NCI-H2196 (cell line): Measurements from ENCODE around the gene AAR2.

Experiments used
- DNase-seq: peaks from one replicate; lab custom pipeline; 2025; ENCODE audit not compliant: unreplicated experiment; lab: John Stamatoyannopoulos, UW

The AAR2 gene

GRCh38 chr20:36259177-36260061 lies 23.1 kb downstream of the AAR2 start:
- no peak for DNase-seq

- DNase-seq: no peak
Measured at GRCh38 chr20:36260316-36260715, 24.0 kb downstream of the AAR2 start.

- no peak for DNase-seq
Measured at GRCh38 chr20:36261389-36262105, 25.3 kb downstream of the AAR2 start.

- no peak for DNase-seq
Measured at GRCh38 chr20:36262440-36262839, 26.2 kb downstream of the AAR2 start.

- no peak for DNase-seq
Measured at GRCh38 chr20:36264426-36265246, 28.4 kb downstream of the AAR2 start.

- no peak for DNase-seq
Measured at GRCh38 chr20:36266189-36266588, 29.9 kb downstream of the AAR2 start.

GRCh38 chr20:36267605-36268381 lies 31.5 kb downstream of the AAR2 start:
- DNase-seq: no peak

GRCh38 chr20:36268440-36269342 lies 32.4 kb downstream of the AAR2 start:
- no peak for DNase-seq

- DNase-seq: no peak
Measured at GRCh38 chr20:36269507-36269906, 33.2 kb downstream of the AAR2 start.

GRCh38 chr20:36270744-36271638 lies 34.7 kb downstream of the AAR2 start:
- no peak for DNase-seq

- no peak for DNase-seq
Measured at GRCh38 chr20:36271639-36272546, 35.6 kb downstream of the AAR2 start.

- DNase-seq: no peak
Measured at GRCh38 chr20:36272547-36273220, 36.4 kb downstream of the AAR2 start.

GRCh38 chr20:36273414-36274180 lies 37.3 kb downstream of the AAR2 start:
- peak; percentile 6 for DNase-seq

- no peak for DNase-seq
Measured at GRCh38 chr20:36274181-36274841, 38.0 kb downstream of the AAR2 start.

- DNase-seq: no peak
Measured at GRCh38 chr20:36275011-36275410, 38.7 kb downstream of the AAR2 start.
